ENCODE data around the gene MUC20.
"Not testable (repeated sequence)": the region's sequence is repeated elsewhere in the genome, so short reads cannot be mapped to it uniquely, and the experiment has no call there.

The MUC20 gene

DNA sequence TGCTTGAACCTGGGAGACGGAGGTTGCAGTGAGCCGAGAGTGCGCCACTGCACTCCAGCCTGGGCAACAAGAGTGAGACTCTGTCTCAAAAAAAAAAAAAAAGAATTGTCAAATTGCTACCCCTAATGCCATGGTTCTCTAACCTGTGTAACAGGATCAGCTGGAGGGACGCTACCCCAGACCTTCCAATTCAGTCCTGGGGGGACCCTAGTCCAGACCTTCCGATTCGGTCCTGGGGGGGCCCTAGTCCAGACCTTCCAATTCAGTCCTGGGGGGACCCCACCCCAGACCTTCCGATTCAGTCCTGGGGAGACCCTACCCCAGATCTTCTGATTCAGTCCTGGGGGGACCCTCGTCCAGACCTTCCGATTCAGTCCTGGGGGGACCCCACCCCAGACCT is 29.8 kb upstream of the MUC20 start:
- TF ChIP-seq, protein P1, sequence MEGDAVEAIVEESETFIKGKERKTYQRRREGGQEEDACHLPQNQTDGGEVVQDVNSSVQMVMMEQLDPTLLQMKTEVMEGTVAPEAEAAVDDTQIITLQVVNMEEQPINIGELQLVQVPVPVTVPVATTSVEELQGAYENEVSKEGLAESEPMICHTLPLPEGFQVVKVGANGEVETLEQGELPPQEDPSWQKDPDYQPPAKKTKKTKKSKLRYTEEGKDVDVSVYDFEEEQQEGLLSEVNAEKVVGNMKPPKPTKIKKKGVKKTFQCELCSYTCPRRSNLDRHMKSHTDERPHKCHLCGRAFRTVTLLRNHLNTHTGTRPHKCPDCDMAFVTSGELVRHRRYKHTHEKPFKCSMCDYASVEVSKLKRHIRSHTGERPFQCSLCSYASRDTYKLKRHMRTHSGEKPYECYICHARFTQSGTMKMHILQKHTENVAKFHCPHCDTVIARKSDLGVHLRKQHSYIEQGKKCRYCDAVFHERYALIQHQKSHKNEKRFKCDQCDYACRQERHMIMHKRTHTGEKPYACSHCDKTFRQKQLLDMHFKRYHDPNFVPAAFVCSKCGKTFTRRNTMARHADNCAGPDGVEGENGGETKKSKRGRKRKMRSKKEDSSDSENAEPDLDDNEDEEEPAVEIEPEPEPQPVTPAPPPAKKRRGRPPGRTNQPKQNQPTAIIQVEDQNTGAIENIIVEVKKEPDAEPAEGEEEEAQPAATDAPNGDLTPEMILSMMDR (IDR thresholded peaks at IDR 0.05): no peak
- no peak for TF ChIP-seq ZFX (IDR thresholded peaks at IDR 0.05; ENCODE audit: borderline replicate concordance)

DNA sequence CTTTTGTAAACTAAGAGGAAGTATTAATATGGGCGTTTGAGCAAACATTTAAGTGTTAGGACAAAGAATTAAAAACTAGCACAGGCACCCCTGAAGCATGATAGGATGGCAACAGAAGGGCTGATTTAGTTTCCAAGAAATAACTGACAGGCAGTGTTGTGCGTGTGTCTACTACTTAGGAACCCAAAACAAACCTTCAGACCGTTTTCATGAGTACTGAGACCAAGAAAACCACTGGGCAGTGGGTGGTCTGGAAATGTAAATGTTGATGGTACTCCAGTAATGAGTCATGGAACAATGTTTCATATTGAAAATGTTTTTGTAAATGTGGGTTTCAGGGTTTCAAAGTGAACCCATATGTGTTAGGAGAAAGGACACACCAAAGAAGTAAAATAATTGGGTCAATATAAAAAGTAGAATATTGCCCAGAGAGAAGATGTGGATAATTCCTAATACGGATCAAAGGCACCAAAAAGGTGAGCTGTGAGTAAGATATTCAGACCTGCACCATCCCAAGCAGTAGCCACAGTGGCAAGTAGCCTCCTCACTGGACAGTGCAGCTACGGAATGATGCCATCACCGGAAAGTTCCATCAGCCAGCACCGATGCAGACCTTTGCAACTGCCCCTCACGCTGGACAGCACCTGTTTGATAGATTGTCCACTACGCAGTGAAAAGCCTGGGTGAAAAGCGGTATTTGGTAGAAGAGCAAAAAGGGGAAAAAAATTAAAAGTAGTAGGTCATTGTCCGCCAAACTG is 29.0 kb upstream of the MUC20 start:
- H3K27ac ChIP-seq: not testable (repeated sequence)

More for the DNA sequence above, 29.8 kb upstream of the MUC20 start:
- no peak overlapping the region for H3K27ac ChIP-seq

DNA sequence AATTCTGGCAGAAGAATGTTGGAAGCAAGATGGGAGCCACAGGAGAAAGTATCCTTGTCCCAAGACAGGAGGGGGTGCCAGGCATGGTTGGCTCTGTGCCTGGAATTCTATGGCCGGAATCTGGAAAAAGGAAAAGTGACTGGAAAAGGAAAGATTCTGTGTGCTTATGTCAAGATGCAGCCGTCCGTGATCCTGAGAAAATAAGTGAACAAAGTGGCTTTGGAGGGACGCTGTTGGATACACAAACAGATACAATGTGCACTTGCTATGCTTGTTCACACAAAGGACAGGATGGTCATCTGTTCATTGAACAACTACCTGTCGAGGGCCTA is 28.5 kb upstream of the MUC20 start:
- TF ChIP-seq ZFX (IDR thresholded peaks at IDR 0.05; ENCODE audit: borderline replicate concordance): no peak
- TF ChIP-seq, protein P1 (IDR thresholded peaks at IDR 0.05): no peak
- no peak overlapping the region for H3K27ac ChIP-seq

DNA sequence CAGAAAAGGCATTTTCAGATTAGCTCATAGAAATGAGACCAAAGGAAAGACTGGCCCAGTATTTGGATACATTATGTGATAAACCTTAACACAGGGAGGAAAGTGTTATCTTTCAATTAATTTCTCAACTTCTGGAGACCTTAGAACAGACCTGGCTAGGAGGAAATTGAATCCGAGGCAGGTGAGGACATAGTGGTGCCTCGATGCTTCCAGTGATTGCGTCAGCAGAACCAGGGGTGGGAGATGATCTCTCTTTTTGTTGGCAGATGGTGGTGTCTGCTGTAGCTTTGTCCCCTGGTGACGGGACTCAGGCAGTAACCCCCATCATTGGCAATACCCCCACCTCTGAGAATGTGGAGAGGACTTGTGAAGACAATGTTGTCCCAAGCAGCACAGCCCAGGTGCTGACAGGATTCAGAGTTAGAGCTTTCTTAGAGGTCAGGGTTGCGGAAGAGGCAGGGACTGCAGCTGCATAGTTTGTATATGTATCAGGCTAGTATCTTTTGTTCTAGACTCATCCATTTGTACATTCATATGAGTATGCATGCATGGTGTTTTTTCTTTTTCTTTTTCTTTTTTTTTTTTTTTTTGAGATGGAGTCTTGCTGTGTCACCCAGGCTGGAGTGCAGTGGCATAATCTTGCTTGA is 27.9 kb upstream of the MUC20 start:
- no peak overlapping the region for H3K27ac ChIP-seq
- TF ChIP-seq, protein P1 (IDR thresholded peaks at IDR 0.05): no peak
- TF ChIP-seq ZFX (IDR thresholded peaks at IDR 0.05; ENCODE audit: borderline replicate concordance): no peak

DNA sequence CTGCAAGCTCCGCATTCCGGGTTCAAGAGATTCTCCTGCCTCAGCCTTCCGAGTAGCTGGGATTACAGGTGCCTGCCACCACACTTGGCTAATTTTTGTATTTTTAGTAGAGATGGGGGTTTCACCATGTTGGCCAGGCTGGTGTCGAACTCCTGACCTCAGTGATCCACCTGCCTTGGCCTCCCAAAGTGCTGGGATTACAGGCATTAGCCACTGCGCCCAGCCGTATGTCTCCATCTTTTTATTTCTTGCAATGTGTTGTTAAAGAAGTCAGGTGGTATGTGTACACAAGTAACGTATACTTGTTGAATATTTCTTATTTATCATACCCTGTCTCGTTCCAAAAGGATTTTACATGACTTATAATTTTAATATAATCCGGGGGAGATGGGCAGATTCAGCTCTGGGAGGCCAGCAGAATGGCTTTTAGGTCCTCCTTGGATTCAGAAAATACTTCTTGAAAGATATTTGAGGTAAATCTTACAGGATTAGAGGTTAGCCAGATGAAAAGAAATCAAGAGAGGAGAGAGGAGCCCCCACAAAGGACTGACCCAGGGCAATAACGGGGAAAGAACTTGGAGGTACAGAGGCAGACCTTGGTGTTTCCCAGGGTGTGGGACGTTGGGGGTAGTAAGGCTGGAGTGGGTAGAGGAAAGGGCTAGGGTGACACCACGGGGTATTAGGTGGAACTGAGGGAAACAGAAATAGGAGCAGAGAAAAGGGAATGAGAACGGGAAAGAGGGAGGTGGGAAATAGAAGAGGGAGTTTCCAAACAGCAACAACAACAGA is 27.2 kb upstream of the MUC20 start:
- H3K27ac ChIP-seq: no peak overlapping the region
- TF ChIP-seq, protein P1 (IDR thresholded peaks at IDR 0.05): no peak
- TF ChIP-seq ZFX (IDR thresholded peaks at IDR 0.05; ENCODE audit: borderline replicate concordance): no peak

DNA sequence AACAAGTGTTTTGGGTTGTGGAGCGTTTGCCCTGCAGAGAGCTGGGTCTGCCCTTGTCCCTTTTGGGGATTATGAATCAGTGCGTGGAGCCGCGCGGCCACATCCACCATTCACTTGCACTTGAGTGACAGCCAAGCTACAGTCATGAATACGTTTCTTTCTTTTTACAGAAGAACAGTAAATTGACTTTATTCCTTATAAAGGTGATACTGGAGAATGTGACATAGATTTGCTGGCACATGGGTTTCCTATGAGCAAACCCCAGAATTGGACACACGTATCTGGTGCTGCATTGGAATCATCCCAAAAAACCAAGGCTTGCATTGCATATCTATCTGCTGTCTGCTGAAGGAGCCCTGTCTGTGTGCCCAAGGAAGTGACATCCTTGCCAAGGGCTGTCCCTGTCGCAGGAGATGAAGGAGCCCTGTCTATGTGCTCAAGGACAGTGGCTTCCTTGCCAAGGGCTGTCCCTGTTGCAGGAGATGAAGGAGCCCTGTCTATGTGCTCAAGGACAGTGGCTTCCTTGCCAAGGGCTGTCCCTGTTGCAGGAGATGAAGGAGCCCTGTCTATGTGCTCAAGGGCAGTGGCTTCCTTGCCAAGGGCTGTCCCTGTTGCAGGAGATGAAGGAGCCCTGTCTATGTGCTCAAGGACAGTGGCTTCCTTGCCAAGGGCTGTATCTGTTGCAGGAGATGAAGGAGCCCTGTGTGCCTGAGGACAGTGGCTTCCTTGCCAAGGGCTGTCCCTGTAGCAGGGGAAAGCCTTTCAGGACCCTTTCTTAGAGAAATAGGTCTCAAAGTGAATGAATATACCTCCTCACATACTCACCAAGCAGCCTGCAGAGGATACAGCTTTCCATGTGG is 26.3 kb upstream of the MUC20 start:
- not testable (repeated sequence) for H3K27ac ChIP-seq

DNA sequence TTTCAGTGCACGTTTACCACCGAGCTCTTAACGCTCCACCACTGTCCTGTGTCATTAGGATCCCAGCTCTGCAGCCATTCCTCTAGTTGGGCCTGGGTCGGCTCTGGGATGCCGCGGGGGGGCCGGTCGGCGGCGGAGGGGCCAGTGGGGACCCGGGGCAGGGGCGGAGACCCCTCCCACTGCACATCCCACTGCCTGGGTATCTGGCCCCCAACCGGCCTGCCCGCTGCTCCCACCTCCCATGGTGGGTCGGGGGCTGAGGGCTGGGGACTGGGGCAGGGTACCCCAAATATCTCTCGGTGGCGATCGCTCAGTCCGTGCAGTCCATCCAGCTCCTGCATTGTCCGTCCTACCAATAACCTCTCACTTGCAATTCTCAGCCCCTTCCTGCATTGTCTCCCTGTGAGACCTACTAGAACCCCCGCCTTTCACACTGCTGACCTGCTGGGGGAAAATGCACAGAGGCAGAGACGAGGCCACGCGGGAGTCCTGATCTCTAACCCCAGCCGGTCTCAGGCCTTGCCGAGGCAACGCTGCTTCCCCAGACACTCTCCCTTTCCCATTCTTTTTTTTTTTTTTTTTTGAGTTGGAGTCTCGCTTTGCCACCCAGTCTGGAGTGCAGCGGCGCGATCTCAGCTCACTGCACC is 24.0 kb upstream of the MUC20 start:
- H3K27ac ChIP-seq: no peak overlapping the region
- TF ChIP-seq, protein P1 (IDR thresholded peaks at IDR 0.05): no peak
- TF ChIP-seq ZFX (IDR thresholded peaks at IDR 0.05; ENCODE audit: borderline replicate concordance): no peak
